IMR-90 (cell line): ENCODE measurements around the gene STOML1. TPM values are rescaled to one million over a fixed set of nuclear protein-coding genes. Genes with fewer than 3 reads are reported as not detected.
A peak's percentile ranks its signal among the peaks of the same experiment; 100 is the strongest.

ENCODE experiments used
- ATAC-seq: fragments of 200-7000 bp; cut with Tn5 transposase; 2 replicates; pipeline ENCODE4 v1.9.1; 2020; ENCODE audit warnings: low read depth, mild to moderate bottlenecking, moderate library complexity
- BruUV-seq: library from RNA; stranded (reverse); fragments of 400-500 nt; replicated peaks from 2 replicates; lab custom pipeline; 2021; lab: Mats Ljungman, UMichigan
- CTCF ChIA-PET: fragments of 300-600 bp; formaldehyde crosslinking; extraction: SDS; loops from one replicate; lab custom pipeline; 2021; ENCODE audit warnings: antibody characterized with exemption; lab: Yijun Ruan, JAX
- POLR2A ChIA-PET: fragments of 300-600 bp; sonication (Branson Sonifier 250); formaldehyde crosslinking; loops from one replicate; lab custom pipeline; 2022; ENCODE audit warnings: antibody characterized with exemption; ENCODE audit not compliant: unreplicated experiment; lab: Charles Lee
- DNase-seq: peaks from one replicate; pipeline ENCODE4 v3.0.0; 2013
- H2AFZ ChIP-seq: replicated peaks from 2 replicates; pipeline ENCODE3; 2013; ENCODE audit warnings: low read length, mild to moderate bottlenecking; ENCODE audit not compliant: poor library complexity
- H2AK5ac ChIP-seq: 2 replicates; pipeline ENCODE4 v1.6.1; 2013; ENCODE audit warnings: low read depth, low read length, inconsistent platforms
- H2AK9ac ChIP-seq: replicated peaks from 2 replicates; pipeline ENCODE3; 2013; ENCODE audit warnings: mild to moderate bottlenecking, low read depth, low read length, moderate library complexity; ENCODE audit not compliant: poor library complexity
- H2BK120ac ChIP-seq: 2 replicates; pipeline ENCODE4 v1.6.1; 2013; ENCODE audit warnings: low read depth, low read length, inconsistent platforms
- H2BK15ac ChIP-seq: 3 replicates; pipeline ENCODE4 v1.6.1; 2013; ENCODE audit warnings: low read depth, low read length, inconsistent platforms
- H2BK20ac ChIP-seq: 2 replicates; pipeline ENCODE4 v1.6.1; 2013; ENCODE audit warnings: low read depth, mild to moderate bottlenecking, inconsistent platforms, low read length, moderate library complexity
- H2BK5ac ChIP-seq: 2 replicates; pipeline ENCODE4 v1.6.1; 2013; ENCODE audit warnings: mild to moderate bottlenecking, low read depth, low read length, inconsistent platforms; ENCODE audit not compliant: poor library complexity, severe bottlenecking
- H3K14ac ChIP-seq: replicated peaks from 2 replicates; pipeline ENCODE4 v1.6.1; 2013; ENCODE audit warnings: low read depth, low read length, inconsistent platforms
- H3K18ac ChIP-seq: 2 replicates; pipeline ENCODE4 v1.6.1; 2013; ENCODE audit warnings: low read depth, low read length, control low read depth
- H3K23ac ChIP-seq: 2 replicates; pipeline ENCODE4 v1.6.1; 2013; ENCODE audit warnings: low read depth, low read length, inconsistent platforms
- H3K27ac ChIP-seq: 2 replicates; pipeline ENCODE4 v1.5.1; 2013; ENCODE audit warnings: mild to moderate bottlenecking, control low read depth, low read length; ENCODE audit not compliant: insufficient read depth
- H3K27me3 ChIP-seq: 2 replicates; pipeline ENCODE4 v1.6.1; 2013; ENCODE audit warnings: low read length; ENCODE audit not compliant: control insufficient read depth, insufficient read depth
- H3K36me3 ChIP-seq: 2 replicates; pipeline ENCODE4 v1.6.1; 2013; ENCODE audit warnings: low read length, mixed read lengths; ENCODE audit not compliant: control insufficient read depth, insufficient read depth
- H3K4ac ChIP-seq: 2 replicates; pipeline ENCODE4 v1.6.1; 2013; ENCODE audit warnings: low read depth, low read length, inconsistent platforms
- H3K4me1 ChIP-seq: 2 replicates; pipeline ENCODE4 v1.6.1; 2013; ENCODE audit warnings: low read length, mixed read lengths; ENCODE audit not compliant: control insufficient read depth, insufficient read depth
- H3K4me2 ChIP-seq: 2 replicates; pipeline ENCODE4 v1.6.1; 2013; ENCODE audit warnings: low read depth, mild to moderate bottlenecking, control low read depth, low read length, moderate library complexity
- H3K4me3 ChIP-seq: 2 replicates; pipeline ENCODE4 v1.5.1; 2013; ENCODE audit warnings: low read depth, mild to moderate bottlenecking, control low read depth, low read length, moderate library complexity; ENCODE audit not compliant: insufficient read depth
- H3K56ac ChIP-seq: 2 replicates; pipeline ENCODE4 v1.6.1; 2013; ENCODE audit warnings: low read length, inconsistent platforms; ENCODE audit not compliant: insufficient read depth; ENCODE audit errors: extremely low read depth
- H3K79me1 ChIP-seq, 2 experiments: 2 replicates each; pipeline ENCODE4 v1.6.1; 2013; ENCODE audit warnings: low read length in 2 of 2, inconsistent platforms in 1 of 2, low read depth in 1 of 2
- H3K9ac ChIP-seq: 2 replicates; pipeline ENCODE4 v1.6.1; 2013; ENCODE audit warnings: low read depth, low read length, control low read depth
- H3K9me1 ChIP-seq: 2 replicates; pipeline ENCODE4 v1.6.1; 2013; ENCODE audit warnings: low read length, inconsistent platforms; ENCODE audit not compliant: insufficient read depth
- H3K9me3 ChIP-seq: 2 replicates; pipeline ENCODE4 v1.6.1; 2013; ENCODE audit warnings: low read length; ENCODE audit not compliant: control insufficient read depth, insufficient read depth
- H4K20me1 ChIP-seq: 2 replicates; pipeline ENCODE4 v1.6.1; 2013; ENCODE audit warnings: low read length, inconsistent platforms; ENCODE audit not compliant: insufficient read depth
- H4K5ac ChIP-seq: 2 replicates; pipeline ENCODE4 v1.6.1; 2013; ENCODE audit warnings: mild to moderate bottlenecking, low read depth, low read length, control low read depth
- H4K8ac ChIP-seq, 2 experiments: 2 replicates each; pipeline ENCODE4 v1.6.1; 2013; ENCODE audit warnings: low read depth in 2 of 2, low read length in 2 of 2, control low read depth in 1 of 2, inconsistent platforms in 1 of 2
- H4K91ac ChIP-seq: 2 replicates; pipeline ENCODE4 v1.6.1; 2013; ENCODE audit warnings: low read depth, low read length, inconsistent platforms; ENCODE audit not compliant: insufficient read depth
- CEBPB ChIP-seq: IDR thresholded peaks from 2 replicates; pipeline ENCODE4 v1.6.1; 2012; ENCODE audit warnings: low read depth, low read length, improper control_type of control experiment
- ELK1 ChIP-seq: fragments of 150-350 bp; IDR thresholded peaks from 2 replicates; pipeline ENCODE4 v1.6.1; 2016; ENCODE audit warnings: low read depth, mild to moderate bottlenecking, low read length, moderate library complexity, borderline replicate concordance
- FOS ChIP-seq: fragments of 150-350 bp; IDR thresholded peaks from 2 replicates; pipeline ENCODE4 v1.6.1; 2016; ENCODE audit warnings: low read depth, low read length
- MAFK ChIP-seq: IDR thresholded peaks from 2 replicates; pipeline ENCODE4 v1.6.1; 2012; ENCODE audit warnings: low read depth, low read length, improper control_type of control experiment
- MAZ ChIP-seq: IDR thresholded peaks from 2 replicates; pipeline ENCODE4 v1.6.1; 2012; ENCODE audit warnings: low read depth, mild to moderate bottlenecking, low read length, improper control_type of control experiment, moderate library complexity, borderline replicate concordance
- MXI1 ChIP-seq: IDR thresholded peaks from 2 replicates; pipeline ENCODE4 v1.6.1; 2012; ENCODE audit warnings: low read depth, mild to moderate bottlenecking, low read length, moderate library complexity, borderline replicate concordance
- NFE2L2 ChIP-seq: fragments of 150-350 bp; IDR thresholded peaks from 2 replicates; pipeline ENCODE4 v1.6.1; 2016; ENCODE audit warnings: low read depth, mild to moderate bottlenecking, low read length
- POLR2A ChIP-seq: IDR thresholded peaks from 2 replicates; pipeline ENCODE4 v1.6.1; 2012; ENCODE audit warnings: mild to moderate bottlenecking, low read depth, low read length
- RAD21 ChIP-seq: IDR thresholded peaks from 2 replicates; pipeline ENCODE4 v1.6.1; 2012; ENCODE audit warnings: low read length, improper control_type of control experiment
- RCOR1 ChIP-seq: IDR thresholded peaks from 2 replicates; pipeline ENCODE4 v1.6.1; 2012; ENCODE audit warnings: mild to moderate bottlenecking, low read length, improper control_type of control experiment; ENCODE audit not compliant: insufficient replicate concordance
- RFX5 ChIP-seq: IDR thresholded peaks from 2 replicates; pipeline ENCODE4 v1.8.0; 2012; ENCODE audit warnings: low read depth, mild to moderate bottlenecking, low read length, moderate library complexity
- USF2 ChIP-seq: fragments of 150-350 bp; IDR thresholded peaks from 2 replicates; pipeline ENCODE4 v1.6.1; 2017; ENCODE audit warnings: mild to moderate bottlenecking, antibody characterized with exemption, low read length, low read depth
- WGBS, 2 experiments: methylation state at CpG; one replicate each; pipeline versions ENCODE4 v1.1.5 to v1.1.7; 2013; ENCODE audit warnings: missing lambda C conversion rate in 2 of 2; ENCODE audit not compliant: insufficient read length in 1 of 2; ENCODE audit errors: extremely low coverage in 2 of 2; 5-methylcytosine and 5-hydroxymethylcytosine counted together
- dilution Hi-C: fragments of 300-500 bp; cut with HindIII; formaldehyde crosslinking; loops from one replicate; pipeline ENCODE4 v1.14.3; 2018; ENCODE audit warnings: low sequenced_read_pairs; ENCODE audit not compliant: unreplicated experiment
- in situ Hi-C: fragments of 300-500 bp; cut with MboI; formaldehyde crosslinking; loops from 3 replicates; pipeline ENCODE4 v1.14.3; 2019; ENCODE audit warnings: low sequenced_read_pairs, inconsistent platforms, mixed read lengths
- intact Hi-C: fragments of 100-400 bp; cut with micrococcal nuclease; formaldehyde crosslinking; loops from 2 replicates; pipeline ENCODE4 v1.10.0; 2022
- polyA plus RNA-seq, 3 experiments: library from polyadenylated mRNA; depleted of rRNA; stranded (reverse); fragments of >200 nt; gene quantifications; 2 replicates each; pipeline ENCODE4 v1.2.3, GENCODE V29; 2012; ENCODE audit warnings: low replicate concordance in 1 of 3
- total RNA-seq: library from RNA; depleted of rRNA; stranded (reverse); fragments of >200 nt; gene quantifications from 2 replicates; pipeline ENCODE4 v1.2.3, GENCODE V29; 2012
- TF ChIP-seq, protein P1 (sequence below): conservative IDR thresholded peaks from 2 replicates; pipeline ENCODE4 v1.5.1; 2012; ENCODE audit warnings: mild to moderate bottlenecking, low read depth, low read length, improper control_type of control experiment

The STOML1 gene
- total and polyA plus RNA-seq, 2 of the 4 experiments (the other 2 are of a cell fraction), result 11.8 to 21.2 TPM

GRCh38 chr15:74036271-74037170 lies 44.4 kb upstream of the STOML1 start:
- dilution Hi-C loops, result no loop called here
- peaks cover 40% of the 10 kb centered on the region for H3K36me3 ChIP-seq
- CTCF ChIA-PET, result interaction anchor here (0.7 to 2.4 kb wide), 6 partner anchors 9 to 68 kb away, joined by 3 to 9 read pairs (median 4); no protein-coding TSS in a partner anchor
- TF ChIP-seq, protein P1, sequence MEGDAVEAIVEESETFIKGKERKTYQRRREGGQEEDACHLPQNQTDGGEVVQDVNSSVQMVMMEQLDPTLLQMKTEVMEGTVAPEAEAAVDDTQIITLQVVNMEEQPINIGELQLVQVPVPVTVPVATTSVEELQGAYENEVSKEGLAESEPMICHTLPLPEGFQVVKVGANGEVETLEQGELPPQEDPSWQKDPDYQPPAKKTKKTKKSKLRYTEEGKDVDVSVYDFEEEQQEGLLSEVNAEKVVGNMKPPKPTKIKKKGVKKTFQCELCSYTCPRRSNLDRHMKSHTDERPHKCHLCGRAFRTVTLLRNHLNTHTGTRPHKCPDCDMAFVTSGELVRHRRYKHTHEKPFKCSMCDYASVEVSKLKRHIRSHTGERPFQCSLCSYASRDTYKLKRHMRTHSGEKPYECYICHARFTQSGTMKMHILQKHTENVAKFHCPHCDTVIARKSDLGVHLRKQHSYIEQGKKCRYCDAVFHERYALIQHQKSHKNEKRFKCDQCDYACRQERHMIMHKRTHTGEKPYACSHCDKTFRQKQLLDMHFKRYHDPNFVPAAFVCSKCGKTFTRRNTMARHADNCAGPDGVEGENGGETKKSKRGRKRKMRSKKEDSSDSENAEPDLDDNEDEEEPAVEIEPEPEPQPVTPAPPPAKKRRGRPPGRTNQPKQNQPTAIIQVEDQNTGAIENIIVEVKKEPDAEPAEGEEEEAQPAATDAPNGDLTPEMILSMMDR, result peak; percentile 69
- TF ChIP-seq MAFK, result no peak
- TF ChIP-seq POLR2A, result no peak
- no peak for TF ChIP-seq RCOR1
- no peak for TF ChIP-seq MXI1
- no peak for TF ChIP-seq CEBPB
- TF ChIP-seq USF2, result no peak
- no peak for TF ChIP-seq ELK1
- no peak for TF ChIP-seq RFX5
- no peak for TF ChIP-seq MAZ
- no peak for TF ChIP-seq NFE2L2
- peak; percentile 68 for TF ChIP-seq RAD21
- no peak for TF ChIP-seq FOS

More at GRCh38 chr15:74036271-74037170, 44.4 kb upstream of the STOML1 start:
- no TSS peak for BruUV-seq
- Histone ChIP-seq H4K5ac (no peak overlapping the region), H3K14ac (no peak overlapping the region), H3K9me3 (no peaks in the 10 kb centered on the region), H3K27ac (no peak overlapping the region), H3K9me1 (peaks cover 22% of the 10 kb centered on the region), H2AK5ac (0 out of 2 replicates have a peak overlapping the region, but pooled peaks have one; percentile 52), H3K4me3 (no peak overlapping the region), H3K18ac (no peak overlapping the region), H3K79me1 (peaks cover 2 to 16% of the 10 kb centered on the region in 2 experiments; a peak in 3 of 4 replicates), H4K8ac (no peak overlapping the region), H2AFZ (no peak overlapping the region), H3K9ac (no peak overlapping the region), H3K56ac (no peak overlapping the region), H2BK5ac (no peak overlapping the region), H2BK20ac (no peak overlapping the region), H3K27me3 (no peaks in the 10 kb centered on the region), H2BK120ac (no peak overlapping the region), H4K91ac (no peak overlapping the region), H2AK9ac (peak overlapping the region; percentile 10), H3K23ac (no peak overlapping the region), H3K4ac (0 out of 2 replicates have a peak overlapping the region, but pooled peaks have one; percentile 27), H3K4me1 (peaks cover 30% of the 10 kb centered on the region), H4K20me1 (no peaks in the 10 kb centered on the region), H2BK15ac (no peak overlapping the region), H3K4me2 (no peak overlapping the region)
- ATAC-seq (peak; percentile 55), DNase-seq (peak; percentile 73)
- POLR2A ChIA-PET, result no interaction called here
- in situ Hi-C loops (loop anchor here (5.0 kb wide), 1 partner anchor 44 kb away; the partner anchor contains the start of genes PML and STOML1), intact Hi-C loops (loop anchor here (1.0 kb wide), 1 partner anchor 63 kb away; no protein-coding TSS in a partner anchor)
- WGBS, 2 experiments, result 65% methylated on average over 8 of the region's 21 CpGs; no CpG with 5 or more reads in 1 of the 2 experiments
